RPMI8226 (cell line): ENCODE data around the gene KCNK3.

ENCODE experiments used
- DNase-seq: peaks from one replicate; pipeline ENCODE4 v3.0.0-alpha.2; 2015

The KCNK3 gene

GRCh38 chr2:26692897-26693849 lies 651 bp downstream of the KCNK3 start:
- DNase-seq, result no peak

GRCh38 chr2:26694001-26694400 lies 1.5 kb downstream of the KCNK3 start:
- no peak for DNase-seq

GRCh38 chr2:26696351-26696816 lies 3.9 kb downstream of the KCNK3 start:
- DNase-seq, result no peak

- no peak for DNase-seq
These were observed 4.9 kb downstream of the KCNK3 start for GRCh38 chr2:26697425-26697824.

GRCh38 chr2:26699295-26699694 lies 6.8 kb downstream of the KCNK3 start:
- no peak for DNase-seq

GRCh38 chr2:26700078-26700477 lies 7.6 kb downstream of the KCNK3 start:
- no peak for DNase-seq

- no peak for DNase-seq
These were observed 9.1 kb downstream of the KCNK3 start for GRCh38 chr2:26701596-26701995.

GRCh38 chr2:26702025-26702424 lies 9.5 kb downstream of the KCNK3 start:
- no peak for DNase-seq

- no peak for DNase-seq
These were observed 12.0 kb downstream of the KCNK3 start for GRCh38 chr2:26704441-26704977.

- no peak for DNase-seq
These were observed 12.6 kb downstream of the KCNK3 start for GRCh38 chr2:26705126-26705525.

GRCh38 chr2:26706093-26706492 lies 13.6 kb downstream of the KCNK3 start:
- no peak for DNase-seq

- DNase-seq, result no peak
These were observed 14.3 kb downstream of the KCNK3 start for GRCh38 chr2:26706616-26707473.

- DNase-seq, result no peak
These were observed 15.2 kb downstream of the KCNK3 start for GRCh38 chr2:26707747-26708146.

- DNase-seq, result no peak
These were observed 15.9 kb downstream of the KCNK3 start for GRCh38 chr2:26708457-26708856.

GRCh38 chr2:26709323-26710110 lies 17.0 kb downstream of the KCNK3 start:
- DNase-seq, result no peak

GRCh38 chr2:26710145-26710544 lies 17.6 kb downstream of the KCNK3 start:
- DNase-seq, result no peak

- DNase-seq, result no peak
These were observed 18.4 kb downstream of the KCNK3 start for GRCh38 chr2:26710743-26711456.

GRCh38 chr2:26711457-26712161 lies 19.1 kb downstream of the KCNK3 start:
- no peak for DNase-seq

GRCh38 chr2:26712486-26713465 lies 20.3 kb downstream of the KCNK3 start:
- peak; percentile 72 for DNase-seq
